K562 (cell line): ENCODE measurements around the gene PDE11A. TPM values are rescaled to one million over a fixed set of nuclear protein-coding genes. Genes with fewer than 3 reads are reported as not detected.

ENCODE experiments used
- ATAC-seq: fragments of 200-7000 bp; cut with Tn5 transposase; 3 replicates; pipeline ENCODE4 v1.9.1; 2020; ENCODE audit warnings: moderate library complexity
- BruUV-seq: library from RNA; stranded (reverse); fragments of 400-500 nt; replicated peaks from 2 replicates; lab custom pipeline; 2021; lab: Mats Ljungman, UMichigan
- CTCF ChIA-PET: fragments of 300-600 bp; formaldehyde crosslinking; extraction: SDS; loops from one replicate; lab custom pipeline; 2021; ENCODE audit warnings: low intra/inter-chr PET ratio; lab: Yijun Ruan, JAX
- POLR2A ChIA-PET: fragments of 300-600, 350-650 bp; sonication (Branson Sonifier 250); formaldehyde crosslinking; extraction: SDS; loops from one replicate; lab custom pipeline; 2021; ENCODE audit warnings: antibody characterized with exemption, inconsistent platforms; lab: Yijun Ruan, JAX
- DNase-seq, 4 experiments: peaks; one replicate each; pipeline versions ENCODE4 v3.0.0 to v3.0.0-alpha.2; 2011 to 2018; ENCODE audit warnings: low spot score in 3 of 4, mixed read lengths in 3 of 4; ENCODE audit errors: extremely low read depth in 1 of 4
- FAIRE-seq: peaks from 2 replicates; lab custom pipeline; 2011; peaks lifted over from hg19 to GRCh38; lab: Jason Lieb, UNC
- H2AFZ ChIP-seq: 2 replicates; pipeline ENCODE4 v1.6.0; 2011; ENCODE audit warnings: low read depth, low read length, control low read depth, inconsistent platforms
- H3K27ac ChIP-seq: fragments of 200-600 bp; 3 replicates; pipeline ENCODE4 v1.8.0; 2011; ENCODE audit warnings: low read depth, mild to moderate bottlenecking, control low read depth, inconsistent platforms, low read length, moderate library complexity, mixed read lengths; ENCODE audit errors: extremely low read depth
- H3K27me3 ChIP-seq, 2 experiments: fragments of 300-600 bp in 1 of 2; 2 replicates in 1 of 2; 3 replicates in 1 of 2; pipeline versions ENCODE4 v1.6.0 to v1.8.0; 2011; ENCODE audit warnings: inconsistent platforms in 2 of 2, low read length in 2 of 2, mild to moderate bottlenecking in 1 of 2, mixed read lengths in 1 of 2, moderate library complexity in 1 of 2; ENCODE audit not compliant: control insufficient read depth in 2 of 2, insufficient read depth in 2 of 2
- H3K36me3 ChIP-seq: fragments of 300-600 bp; 3 replicates; pipeline ENCODE4 v1.8.0; 2011; ENCODE audit warnings: mild to moderate bottlenecking, low read length, inconsistent platforms; ENCODE audit not compliant: control insufficient read depth, insufficient read depth
- H3K4me1 ChIP-seq, 2 experiments: fragments of 200-600 bp in 1 of 2; replicated peaks in 1 of 2; 2 replicates in 1 of 2; 3 replicates in 1 of 2; pipeline versions ENCODE4 v1.5.1 to v1.8.0; 2011; ENCODE audit warnings: inconsistent platforms in 2 of 2, low read length in 2 of 2, mild to moderate bottlenecking in 1 of 2, mixed read lengths in 1 of 2, moderate library complexity in 1 of 2; ENCODE audit not compliant: control insufficient read depth in 2 of 2, insufficient read depth in 2 of 2
- H3K4me2 ChIP-seq: 2 replicates; pipeline ENCODE4 v1.6.1; 2011; ENCODE audit warnings: low read length, control low read depth, inconsistent platforms, mixed read lengths; ENCODE audit not compliant: insufficient read depth
- H3K4me3 ChIP-seq: fragments of 200-600 bp; sonication (generic), shearing (Covaris generic); 2 replicates; pipeline ENCODE4 v1.5.1; 2016; ENCODE audit warnings: control low read depth, inconsistent platforms
- H3K79me2 ChIP-seq: fragments of 200-600 bp; 3 replicates; pipeline ENCODE4 v1.8.0; 2011; ENCODE audit warnings: low read length, inconsistent platforms; ENCODE audit not compliant: control insufficient read depth, insufficient read depth
- H3K9ac ChIP-seq, 2 experiments: 2 replicates each; pipeline versions ENCODE4 v1.6.0 to v1.6.1; 2011; ENCODE audit warnings: low read depth in 2 of 2, low read length in 2 of 2, control low read depth in 1 of 2, inconsistent platforms in 1 of 2, mild to moderate bottlenecking in 1 of 2, mixed read lengths in 1 of 2; ENCODE audit not compliant: insufficient read depth in 1 of 2
- H3K9me1 ChIP-seq: one replicate; pipeline ENCODE4 v1.6.0; 2011; ENCODE audit warnings: inconsistent platforms, mild to moderate bottlenecking, low read length, moderate library complexity; ENCODE audit not compliant: control insufficient read depth, insufficient read depth
- H3K9me3 ChIP-seq: replicated peaks from 2 replicates; pipeline ENCODE4 v1.5.1; 2011; ENCODE audit warnings: low read depth, low read length, inconsistent platforms; ENCODE audit not compliant: control insufficient read depth, insufficient read depth
- H4K20me1 ChIP-seq: replicated peaks from 2 replicates; pipeline ENCODE4 v1.6.1; 2011; ENCODE audit warnings: low read length, inconsistent platforms, mixed read lengths; ENCODE audit not compliant: control insufficient read depth, insufficient read depth
- BCL6 ChIP-seq: fragments of 250-450 bp; sonication (Bioruptor Pico); IDR thresholded peaks from 2 replicates; pipeline ENCODE4 v1.4.0; 2020
- ERF ChIP-seq: fragments of 450-650 bp; formaldehyde crosslinking; IDR thresholded peaks from 2 replicates; pipeline ENCODE4 v1.4.0; 2020; ENCODE audit warnings: mild to moderate bottlenecking, mixed read lengths
- GATAD2A ChIP-seq: fragments of 450-650 bp; IDR thresholded peaks from 2 replicates; pipeline ENCODE4 v1.6.1; 2017
- IFI16 ChIP-seq: fragments of 250-450 bp; sonication (Bioruptor Pico); IDR thresholded peaks from 2 replicates; pipeline ENCODE4 v2.1.2; 2022; ENCODE audit warnings: mild to moderate bottlenecking, inconsistent platforms
- JUNB ChIP-seq: fragments of 450-650 bp; formaldehyde crosslinking; conservative IDR thresholded peaks from 2 replicates; pipeline ENCODE4 v1.4.0; 2020; ENCODE audit warnings: mild to moderate bottlenecking
- MEF2D ChIP-seq: conservative IDR thresholded peaks from 2 replicates; pipeline ENCODE4 v1.6.1; 2016; ENCODE audit warnings: low read depth, missing genetic modification characterization, missing compliant biosample characterization
- NCOA2 ChIP-seq, 2 experiments: fragments of 450-650 bp; IDR thresholded peaks; 2 replicates each; pipeline ENCODE4 v1.6.1; 2018; ENCODE audit warnings: mild to moderate bottlenecking in 2 of 2, moderate library complexity in 1 of 2; ENCODE audit not compliant: partially characterized antibody in 2 of 2
- PML ChIP-seq: IDR thresholded peaks from 2 replicates; pipeline ENCODE4 v1.6.1; 2012; ENCODE audit warnings: low read length, inconsistent platforms
- PREB ChIP-seq: sonication (generic); formaldehyde crosslinking; IDR thresholded peaks from 2 replicates; pipeline ENCODE4 v1.8.1; 2023; ENCODE audit warnings: mild to moderate bottlenecking, missing genetic modification reagents
- THRB ChIP-seq: fragments of 450-650 bp; formaldehyde crosslinking; conservative IDR thresholded peaks from 2 replicates; pipeline ENCODE4 v1.4.0; 2022; ENCODE audit warnings: mild to moderate bottlenecking, missing genetic modification characterization
- TOE1 ChIP-seq, 2 experiments: fragments of 450-650 bp in 1 of 2; sonication (generic) in 1 of 2; formaldehyde crosslinking in 1 of 2; IDR thresholded peaks; 2 replicates each; pipeline versions ENCODE4 v1.7.1 to v1.8.0; 2016 to 2022; ENCODE audit warnings: borderline replicate concordance in 2 of 2, mild to moderate bottlenecking in 2 of 2, antibody characterized with exemption in 1 of 2, inconsistent platforms in 1 of 2, low read depth in 1 of 2, missing genetic modification reagents in 1 of 2, moderate library complexity in 1 of 2
- ZNF133 ChIP-seq: fragments of 250-450 bp; sonication (Bioruptor Pico); IDR thresholded peaks from 2 replicates; pipeline ENCODE4 v1.4.0; 2020; ENCODE audit warnings: mild to moderate bottlenecking
- ZNF23 ChIP-seq: fragments of 250-450 bp; sonication (Bioruptor Pico); IDR thresholded peaks from 2 replicates; pipeline ENCODE4 v1.4.0; 2020; ENCODE audit warnings: mild to moderate bottlenecking
- ZNF24 ChIP-seq: fragments of 450-650 bp; IDR thresholded peaks from 2 replicates; pipeline ENCODE4 v1.6.1; 2016
- ZNF551 ChIP-seq: fragments of 250-450 bp; sonication (Bioruptor Pico); IDR thresholded peaks from 2 replicates; pipeline ENCODE4 v1.5.0; 2021; ENCODE audit warnings: mild to moderate bottlenecking, moderate library complexity
- WGBS: fragments of 100-300 bp; shearing (Covaris generic); methylation state at CpG from one replicate; pipeline ENCODE4 v1.1.6; 2016; ENCODE audit warnings: low coverage, mixed read lengths; ENCODE audit not compliant: insufficient coverage; ENCODE audit errors: missing lambda C conversion rate; 5-methylcytosine and 5-hydroxymethylcytosine counted together
- in situ Hi-C: fragments of 300-500 bp; cut with MboI; formaldehyde crosslinking; loops from 4 replicates; pipeline ENCODE4 v1.15.0; 2018; ENCODE audit warnings: inconsistent platforms, mixed read lengths
- intact Hi-C: fragments of 100-400 bp; cut with micrococcal nuclease; formaldehyde crosslinking; loops from 2 replicates; pipeline ENCODE4 v1.14.2; 2022
- polyA plus RNA-seq, 8 experiments: library from polyadenylated mRNA; depleted of rRNA in 4 of 8; stranded (reverse) in 5 of 8; unstranded in 3 of 8; fragments of >200 nt; fragmentation: Nextera tagmentation in 2 of 8; fragmentation: Illumina TruSeq in 1 of 8; extraction: Ambion mirVana in 2 of 8; extraction: Trizol in 1 of 8; gene quantifications; 2 replicates each; pipeline versions ENCODE4 v1.2.1 to v1.2.3, GENCODE V29; 2011 to 2014; ENCODE audit warnings: inconsistent platforms in 1 of 8, missing spikeins in 1 of 8
- total RNA-seq, 7 experiments: library from RNA; depleted of rRNA in 6 of 7; stranded (reverse); fragments of >200 nt in 6 of 7; fragmentation: Illumina TruSeq in 2 of 7; extraction: Trizol in 2 of 7; gene quantifications; 2 replicates each; pipeline versions ENCODE4 v1.2.1 to v1.2.3, GENCODE V29; 2011 to 2021; ENCODE audit warnings: low replicate concordance in 1 of 7
- TF ChIP-seq, protein P1 (sequence below), 2 experiments: fragments of 200-800 bp in 1 of 2; sonication (Bioruptor generic) in 1 of 2; sonication (generic) in 1 of 2; formaldehyde crosslinking in 1 of 2; IDR thresholded peaks in 1 of 2; conservative IDR thresholded peaks in 1 of 2; 2 replicates each; pipeline versions ENCODE4 v1.5.0 to v1.6.1; 2016 to 2020; ENCODE audit warnings: missing compliant biosample characterization in 1 of 2, missing genetic modification characterization in 1 of 2, missing genetic modification reagents in 1 of 2

The PDE11A gene
- total and polyA plus RNA-seq, 9 of the 15 experiments (the other 6 are each of a cell fraction or from before 2014, with no cell fraction given) = 3.2 to 22.1 (median 5.7) TPM

- H3K27ac ChIP-seq = no peak overlapping the region
- H3K4me1 ChIP-seq = peaks cover 4 to 9% of the 10 kb centered on the region in 2 experiments; a peak in 3 of 5 replicates
- CTCF ChIA-PET = no interaction called here
- no peak overlapping the region for H3K9ac ChIP-seq
- H4K20me1 ChIP-seq = no peaks in the 10 kb centered on the region
- H3K9me3 ChIP-seq = no peaks in the 10 kb centered on the region
- no peak overlapping the region for H3K4me2 ChIP-seq
- POLR2A ChIA-PET = interaction anchor here (0.7 to 1.8 kb wide), 3 partner anchors 8 to 44 kb away, joined by 3 to 5 read pairs (median 3); no protein-coding TSS in a partner anchor
- in situ Hi-C loops (no loop called here), intact Hi-C loops (no loop called here)
- H3K79me2 ChIP-seq = no peaks in the 10 kb centered on the region
- H3K4me3 ChIP-seq = no peak overlapping the region
- FAIRE-seq = no peak
- H3K27me3 ChIP-seq = no peaks in the 10 kb centered on the region
- no peak for TF ChIP-seq BCL6 (CRISPR knock-in tag)
- TF ChIP-seq GATAD2A = no peak
- TF ChIP-seq MEF2D (tag) = no peak
- no peak for TF ChIP-seq THRB
- TF ChIP-seq IFI16 (CRISPR knock-in tag) = no peak
- TF ChIP-seq PREB = no peak
- TF ChIP-seq NCOA2 (IDR thresholded peaks at IDR 0.05; ENCODE audit: partially characterized antibody in 2 of 2) = no peak
- no peak for TF ChIP-seq PML
- TF ChIP-seq ZNF133 (CRISPR knock-in tag) = no peak
- no peak for TF ChIP-seq JUNB
- TF ChIP-seq, protein P1, sequence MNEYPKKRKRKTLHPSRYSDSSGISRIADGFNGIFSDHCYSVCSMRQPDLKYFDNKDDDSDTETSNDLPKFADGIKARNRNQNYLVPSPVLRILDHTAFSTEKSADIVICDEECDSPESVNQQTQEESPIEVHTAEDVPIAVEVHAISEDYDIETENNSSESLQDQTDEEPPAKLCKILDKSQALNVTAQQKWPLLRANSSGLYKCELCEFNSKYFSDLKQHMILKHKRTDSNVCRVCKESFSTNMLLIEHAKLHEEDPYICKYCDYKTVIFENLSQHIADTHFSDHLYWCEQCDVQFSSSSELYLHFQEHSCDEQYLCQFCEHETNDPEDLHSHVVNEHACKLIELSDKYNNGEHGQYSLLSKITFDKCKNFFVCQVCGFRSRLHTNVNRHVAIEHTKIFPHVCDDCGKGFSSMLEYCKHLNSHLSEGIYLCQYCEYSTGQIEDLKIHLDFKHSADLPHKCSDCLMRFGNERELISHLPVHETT (CRISPR knock-in tag; conservative IDR thresholded peaks at IDR 0.05 in 1 of 2, IDR thresholded peaks at IDR 0.05 in 1 of 2) = no peak
- no peak for TF ChIP-seq TOE1 (IDR thresholded peaks at IDR 0.05; ENCODE audit: borderline replicate concordance)
- TF ChIP-seq TOE1 (CRISPR knock-in tag; IDR thresholded peaks at IDR 0.05; ENCODE audit: borderline replicate concordance, low read depth) = no peak
- TF ChIP-seq ZNF23 (CRISPR knock-in tag) = no peak
- no peak for TF ChIP-seq ERF (CRISPR knock-in tag)
- no peak for TF ChIP-seq ZNF551
- TF ChIP-seq ZNF24 = no peak
- no peaks in the 10 kb centered on the region for H3K9me1 ChIP-seq
- no peak for DNase-seq
- BruUV-seq = no TSS peak
- ATAC-seq = no peak
- WGBS = 42% methylated on average over 3 of the region's 3 CpGs
- H2AFZ ChIP-seq = no peak overlapping the region
- no peaks in the 10 kb centered on the region for H3K36me3 ChIP-seq
Measured at GRCh38 chr2:177698281-177698680, 374.3 kb downstream of the PDE11A start.
